Caco-2 (cell line): ENCODE measurements around the gene MC5R. TPM values are rescaled to one million over a fixed set of nuclear protein-coding genes. Genes with fewer than 3 reads are reported as not detected.

Source experiments
- BruUV-seq: library from RNA; stranded (reverse); fragments of 400-500 nt; replicated peaks from 2 replicates; lab custom pipeline; 2021; lab: Mats Ljungman, UMichigan
- CTCF ChIA-PET: fragments of 300-600 bp; sonication (Branson Sonifier 250); formaldehyde crosslinking; loops from one replicate; lab custom pipeline; 2022; ENCODE audit warnings: antibody characterized with exemption; lab: Charles Lee
- POLR2A ChIA-PET: fragments of 300-600 bp; sonication (Branson Sonifier 250); formaldehyde crosslinking; loops from one replicate; lab custom pipeline; 2022; ENCODE audit warnings: antibody characterized with exemption; lab: Charles Lee
- DNase-seq, 2 experiments: peaks; one replicate each; pipeline versions ENCODE4 v3.0.0 to v3.0.0-alpha.2; 2020 to 2022
- H3K27me3 ChIP-seq: replicated peaks from 2 replicates; pipeline ENCODE4 v1.6.0; 2011; ENCODE audit warnings: low read length; ENCODE audit not compliant: control insufficient read depth, insufficient read depth
- H3K36me3 ChIP-seq: 2 replicates; pipeline ENCODE4 v1.5.1; 2011; ENCODE audit warnings: low read length; ENCODE audit not compliant: control insufficient read depth, insufficient read depth
- H3K4me1 ChIP-seq: fragments of 250-450 bp; sonication (Bioruptor Pico); 2 replicates; pipeline ENCODE4 v1.5.1; 2020; ENCODE audit warnings: mild to moderate bottlenecking
- H3K4me3 ChIP-seq: 2 replicates; pipeline ENCODE4 v1.5.1; 2011; ENCODE audit warnings: low read depth, mild to moderate bottlenecking, control low read depth, low read length
- H3K9me3 ChIP-seq: fragments of 250-450 bp; sonication (Bioruptor Pico); 2 replicates; pipeline ENCODE4 v1.5.1; 2020; ENCODE audit warnings: mild to moderate bottlenecking, moderate library complexity
- H3K27ac Mint-ChIP-seq: one replicate; pipeline ENCODE4 v1.8.0; 2022; ENCODE audit warnings: mixed read lengths; ENCODE audit not compliant: unreplicated experiment
- H3K27me3 Mint-ChIP-seq: one replicate; pipeline ENCODE4 v1.8.0; 2022; ENCODE audit warnings: mixed read lengths; ENCODE audit not compliant: insufficient read depth, unreplicated experiment
- H3K36me3 Mint-ChIP-seq: one replicate; pipeline ENCODE4 v1.8.0; 2022; ENCODE audit warnings: mild to moderate bottlenecking, mixed read lengths; ENCODE audit not compliant: insufficient read depth, unreplicated experiment
- H3K4me1 Mint-ChIP-seq: one replicate; pipeline ENCODE4 v1.8.0; 2022; ENCODE audit warnings: low read depth, mixed read lengths; ENCODE audit not compliant: unreplicated experiment
- H3K4me3 Mint-ChIP-seq: one replicate; pipeline ENCODE4 v1.8.0; 2022; ENCODE audit warnings: mild to moderate bottlenecking, moderate library complexity, mixed read lengths; ENCODE audit not compliant: unreplicated experiment
- H3K9me3 Mint-ChIP-seq: one replicate; pipeline ENCODE4 v1.8.0; 2022; ENCODE audit warnings: mixed read lengths; ENCODE audit not compliant: unreplicated experiment
- intact Hi-C: fragments of 100-400 bp; cut with micrococcal nuclease; formaldehyde crosslinking; loops from one replicate; pipeline ENCODE4 v1.10.0; 2022; ENCODE audit not compliant: unreplicated experiment
- total RNA-seq: library from RNA; stranded (reverse); gene quantifications from 2 replicates; pipeline ENCODE4 v1.2.3, GENCODE V29; 2022
- TF ChIP-seq, protein P1 (sequence below), 2 experiments: fragments of 200-600 bp in 1 of 2; IDR thresholded peaks; 1 replicate in 1 of 2; 2 replicates in 1 of 2; pipeline versions ENCODE4 v1.5.1 to v1.8.0; 2011 to 2022; ENCODE audit warnings: antibody characterized with exemption in 1 of 2, control low read depth in 1 of 2, inconsistent platforms in 1 of 2, low read depth in 1 of 2, low read length in 1 of 2, mild to moderate bottlenecking in 1 of 2, moderate library complexity in 1 of 2; ENCODE audit not compliant: insufficient read depth in 1 of 2, severe bottlenecking in 1 of 2, unreplicated experiment in 1 of 2

MC5R gene
- total RNA-seq, 1 experiment from 2014 or later, result not detected

DNA sequence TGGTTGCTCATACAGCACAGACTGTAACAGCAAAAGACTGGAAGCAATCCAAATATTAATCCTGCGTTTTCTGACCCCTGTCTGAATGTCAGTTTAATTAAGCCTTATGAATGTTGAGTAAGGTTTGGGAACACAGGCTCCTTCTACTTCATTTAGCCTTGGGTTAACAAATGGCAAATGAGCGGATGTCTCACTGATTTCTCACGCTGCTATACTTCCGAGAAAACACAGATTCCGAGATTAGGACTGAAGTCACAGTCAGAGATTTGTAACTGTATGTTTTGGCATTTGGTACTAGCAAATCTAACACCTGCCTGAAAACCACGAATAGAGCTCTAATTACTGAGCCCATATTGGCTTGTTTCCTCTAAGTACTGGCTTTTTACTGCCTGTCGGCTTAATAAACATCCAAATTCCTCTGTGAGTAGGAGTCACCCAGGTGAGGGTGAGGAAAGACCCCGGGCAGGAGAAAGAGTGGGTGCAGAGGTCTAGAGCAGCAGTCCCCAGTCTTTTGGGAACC is 10.6 kb downstream of the MC5R start:
- POLR2A ChIA-PET, result no interaction called here
- H3K4me1 ChIP-seq, result no peaks in the 10 kb centered on the region
- DNase-seq, result no peak
- TF ChIP-seq, protein P1, sequence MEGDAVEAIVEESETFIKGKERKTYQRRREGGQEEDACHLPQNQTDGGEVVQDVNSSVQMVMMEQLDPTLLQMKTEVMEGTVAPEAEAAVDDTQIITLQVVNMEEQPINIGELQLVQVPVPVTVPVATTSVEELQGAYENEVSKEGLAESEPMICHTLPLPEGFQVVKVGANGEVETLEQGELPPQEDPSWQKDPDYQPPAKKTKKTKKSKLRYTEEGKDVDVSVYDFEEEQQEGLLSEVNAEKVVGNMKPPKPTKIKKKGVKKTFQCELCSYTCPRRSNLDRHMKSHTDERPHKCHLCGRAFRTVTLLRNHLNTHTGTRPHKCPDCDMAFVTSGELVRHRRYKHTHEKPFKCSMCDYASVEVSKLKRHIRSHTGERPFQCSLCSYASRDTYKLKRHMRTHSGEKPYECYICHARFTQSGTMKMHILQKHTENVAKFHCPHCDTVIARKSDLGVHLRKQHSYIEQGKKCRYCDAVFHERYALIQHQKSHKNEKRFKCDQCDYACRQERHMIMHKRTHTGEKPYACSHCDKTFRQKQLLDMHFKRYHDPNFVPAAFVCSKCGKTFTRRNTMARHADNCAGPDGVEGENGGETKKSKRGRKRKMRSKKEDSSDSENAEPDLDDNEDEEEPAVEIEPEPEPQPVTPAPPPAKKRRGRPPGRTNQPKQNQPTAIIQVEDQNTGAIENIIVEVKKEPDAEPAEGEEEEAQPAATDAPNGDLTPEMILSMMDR (IDR thresholded peaks at IDR 0.05; ENCODE audit: insufficient read depth in 1 of 2, low read depth in 1 of 2, low read length in 1 of 2, severe bottlenecking in 1 of 2, unreplicated experiment in 1 of 2), result no peak
- peaks cover 21% of the 10 kb centered on the region for H3K27me3 Mint-ChIP-seq
- H3K27me3 ChIP-seq, result no peaks in the 10 kb centered on the region
- no peaks in the 10 kb centered on the region for H3K4me1 Mint-ChIP-seq
- peaks cover 9% of the 10 kb centered on the region for H3K9me3 Mint-ChIP-seq
- intact Hi-C loops, result loop anchor here (5.0 to 10.0 kb wide), 3 partner anchors 70 to 148 kb away; no protein-coding TSS in a partner anchor
- no peaks in the 10 kb centered on the region for H3K9me3 ChIP-seq
- no peaks in the 10 kb centered on the region for H3K36me3 Mint-ChIP-seq
- H3K27ac Mint-ChIP-seq, result no peak overlapping the region
- H3K4me3 ChIP-seq, result no peak overlapping the region
- no peaks in the 10 kb centered on the region for H3K36me3 ChIP-seq
- CTCF ChIA-PET, result no interaction called here
- no peak overlapping the region for H3K4me3 Mint-ChIP-seq
- no TSS peak for BruUV-seq

GRCh38 chr18:13835202-13835601 is 11.3 kb downstream of the MC5R start:
- peaks cover 9% of the 10 kb centered on the region for H3K9me3 Mint-ChIP-seq
- Histone ChIP-seq H3K36me3 (no peaks in the 10 kb centered on the region), H3K27me3 (no peaks in the 10 kb centered on the region), H3K4me1 (no peaks in the 10 kb centered on the region), H3K4me3 (no peak overlapping the region), H3K9me3 (no peaks in the 10 kb centered on the region)
- ChIA-PET CTCF (no interaction called here), POLR2A (no interaction called here)
- no peak overlapping the region for H3K27ac Mint-ChIP-seq
- peaks cover 25% of the 10 kb centered on the region for H3K27me3 Mint-ChIP-seq
- no peaks in the 10 kb centered on the region for H3K4me1 Mint-ChIP-seq
- TF ChIP-seq, protein P1 (IDR thresholded peaks at IDR 0.05; ENCODE audit: insufficient read depth in 1 of 2, low read depth in 1 of 2, low read length in 1 of 2, severe bottlenecking in 1 of 2, unreplicated experiment in 1 of 2), result no peak
- BruUV-seq, result no TSS peak
- intact Hi-C loops, result loop anchor here (10.0 kb wide), 1 partner anchor 70 kb away; no protein-coding TSS in a partner anchor
- H3K36me3 Mint-ChIP-seq, result no peaks in the 10 kb centered on the region
- no peak for DNase-seq
- no peak overlapping the region for H3K4me3 Mint-ChIP-seq

DNA sequence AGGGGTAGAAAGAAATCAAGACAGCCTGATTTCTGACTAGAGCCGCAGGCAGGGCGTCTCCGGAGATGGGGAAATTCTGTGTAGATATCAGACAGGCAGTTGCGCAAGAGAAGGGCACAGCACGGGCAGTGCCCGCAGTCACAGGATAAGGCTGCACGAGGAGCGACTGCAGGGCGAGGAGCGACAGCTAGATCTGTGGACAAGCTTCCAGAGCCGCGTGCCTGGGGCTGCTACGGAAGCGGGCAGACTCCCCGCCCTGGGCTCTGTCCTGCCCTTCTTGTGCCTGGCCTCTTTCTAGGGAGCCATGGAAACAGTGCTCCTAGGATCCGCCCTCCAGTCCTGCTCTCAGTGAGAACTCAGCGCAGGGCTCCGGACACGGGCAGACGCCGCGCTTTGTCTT is 12.6 kb downstream of the MC5R start:
- no peaks in the 10 kb centered on the region for H3K36me3 Mint-ChIP-seq
- Histone ChIP-seq H3K27me3 (no peaks in the 10 kb centered on the region), H3K9me3 (no peaks in the 10 kb centered on the region), H3K36me3 (no peaks in the 10 kb centered on the region), H3K4me1 (no peaks in the 10 kb centered on the region), H3K4me3 (no peak overlapping the region)
- TF ChIP-seq, protein P1 (IDR thresholded peaks at IDR 0.05; ENCODE audit: insufficient read depth in 1 of 2, low read depth in 1 of 2, low read length in 1 of 2, severe bottlenecking in 1 of 2, unreplicated experiment in 1 of 2), result no peak
- H3K9me3 Mint-ChIP-seq, result peaks cover 9% of the 10 kb centered on the region
- no peak overlapping the region for H3K4me3 Mint-ChIP-seq
- ChIA-PET POLR2A (no interaction called here), CTCF (no interaction called here)
- peaks cover 21% of the 10 kb centered on the region for H3K27me3 Mint-ChIP-seq
- intact Hi-C loops, result loop anchor here (10.0 kb wide), 1 partner anchor 68 kb away; no protein-coding TSS in a partner anchor
- DNase-seq, result no peak
- no peaks in the 10 kb centered on the region for H3K4me1 Mint-ChIP-seq
- no peak overlapping the region for H3K27ac Mint-ChIP-seq
- no TSS peak for BruUV-seq
